GM19397 (cell line): Measurements from ENCODE around the gene ZFAND3.
"Not testable (repeated sequence)": the region's sequence is repeated elsewhere in the genome, so short reads cannot be mapped to it uniquely, and the experiment has no call there.

Experiments used
- ATAC-seq: cut with Tn5 transposase; IDR thresholded peaks from one replicate; pipeline ENCODE4 v1.9.1; 2021; ENCODE audit warnings: mild to moderate bottlenecking, moderate library complexity; ENCODE audit not compliant: unreplicated experiment

ZFAND3 gene

DNA sequence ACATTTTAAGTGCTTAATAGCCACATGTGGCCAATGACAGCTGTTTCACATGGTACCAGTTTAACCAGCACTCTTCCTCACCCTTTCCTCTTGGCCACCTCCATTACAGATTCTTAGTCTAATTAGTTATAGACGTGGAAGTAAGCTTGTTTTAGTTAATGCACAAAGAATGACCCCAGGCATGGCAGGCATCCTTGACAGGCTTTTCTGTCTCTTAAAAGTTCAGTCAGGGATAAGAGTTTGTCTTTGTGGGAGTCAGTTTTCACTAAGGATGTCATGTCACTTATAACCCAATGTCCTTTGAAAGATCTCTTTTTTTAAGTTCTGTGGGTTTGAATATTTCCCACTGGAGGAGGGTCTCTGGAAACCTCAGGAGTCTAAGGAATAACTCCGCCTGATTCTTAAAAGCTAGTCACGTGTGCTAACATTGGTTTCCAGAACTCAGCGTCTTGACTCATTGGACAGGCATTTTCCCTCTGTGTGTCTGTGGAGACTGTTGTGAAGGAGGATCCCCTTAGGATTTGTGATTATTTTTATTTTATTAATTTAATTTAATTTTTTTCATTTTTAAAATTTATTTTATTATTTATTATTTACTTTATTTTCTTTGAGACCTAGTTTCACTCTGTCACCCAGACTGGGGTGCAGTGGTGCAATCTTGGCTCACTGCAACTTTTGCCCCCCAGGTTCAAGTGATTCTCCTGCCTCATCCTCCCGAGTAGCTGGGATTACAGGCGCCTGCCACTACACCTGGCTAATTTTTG, 171.4 kb downstream of the ZFAND3 start:
- ATAC-seq, result no peak

DNA sequence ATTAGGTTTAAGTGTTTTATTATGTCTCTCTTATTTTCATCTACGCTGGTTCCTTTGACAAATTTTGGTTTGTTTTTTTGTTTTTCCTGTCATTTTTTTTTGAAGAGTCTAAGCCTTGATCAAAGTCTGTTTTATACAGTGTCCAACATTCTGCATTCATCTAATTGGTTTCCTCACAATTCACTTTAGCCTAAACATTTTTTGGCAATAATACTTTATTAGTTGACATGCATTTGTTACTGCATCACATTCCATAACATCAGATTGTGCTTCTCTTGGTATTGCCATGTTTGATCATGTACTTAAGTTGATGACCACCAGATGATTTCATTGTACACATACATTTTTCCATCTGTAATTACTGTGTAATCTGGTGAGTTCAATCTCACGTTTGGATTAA, 173.2 kb downstream of the ZFAND3 start:
- no peak for ATAC-seq

GRCh38 chr6:37993194-37993593, 173.7 kb downstream of the ZFAND3 start:
- not testable (repeated sequence) for ATAC-seq

DNA sequence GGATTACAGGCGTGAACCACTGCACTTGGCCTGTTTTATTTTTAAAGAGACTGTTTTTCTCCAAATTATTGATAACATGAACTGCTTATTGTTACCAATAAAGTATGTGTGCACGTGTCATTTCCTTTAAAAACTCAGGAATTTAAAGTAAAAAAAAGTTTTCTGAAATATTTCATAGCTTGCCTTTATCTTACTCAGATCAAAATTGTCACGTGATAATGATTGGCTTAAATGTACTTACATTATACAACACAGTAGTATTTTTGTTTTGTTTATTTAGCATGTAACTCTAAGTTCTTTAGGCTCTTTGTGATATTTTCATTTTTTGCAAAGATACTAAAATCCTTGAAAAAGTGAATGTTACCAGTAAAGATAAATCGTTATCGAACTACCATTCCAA, 174.1 kb downstream of the ZFAND3 start:
- no peak for ATAC-seq

DNA sequence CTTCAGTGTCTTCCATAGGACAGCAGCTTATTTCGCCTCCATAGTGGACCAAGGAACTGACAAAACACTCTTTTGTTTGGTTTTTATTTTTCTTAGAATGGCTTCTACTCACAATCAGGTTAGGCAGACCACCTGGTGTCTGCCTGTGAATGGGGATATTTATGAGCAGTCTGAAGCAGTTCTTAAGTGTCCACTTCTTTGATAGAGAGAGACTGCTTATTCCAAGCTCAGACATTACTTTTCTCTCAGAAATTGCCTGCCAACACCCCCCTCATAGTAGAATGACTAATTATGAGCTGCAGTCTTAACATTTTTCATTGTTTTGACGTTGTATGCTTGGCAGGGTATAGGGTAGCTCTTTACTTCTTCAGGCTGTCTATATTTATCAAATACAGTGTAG, 174.7 kb downstream of the ZFAND3 start:
- no peak for ATAC-seq

DNA sequence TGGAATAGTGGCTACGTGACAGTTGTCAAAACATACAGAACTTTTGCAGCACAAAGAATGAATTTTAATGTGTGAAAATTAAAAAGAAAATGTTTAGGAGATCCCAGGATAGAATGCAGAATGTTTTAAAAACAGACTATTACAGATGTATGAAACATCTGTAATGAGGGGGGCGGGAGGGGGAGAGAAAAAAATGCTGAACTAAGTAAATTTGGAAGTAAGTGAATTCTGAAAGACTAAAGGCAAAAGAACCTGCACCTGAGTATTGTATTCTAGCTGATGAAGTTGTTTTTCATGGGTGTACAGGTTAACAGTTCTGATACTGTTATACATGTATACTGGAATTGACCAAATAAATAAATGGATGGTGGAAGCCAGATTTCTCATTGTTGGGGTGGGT, 178.8 kb downstream of the ZFAND3 start:
- ATAC-seq, result no peak

DNA sequence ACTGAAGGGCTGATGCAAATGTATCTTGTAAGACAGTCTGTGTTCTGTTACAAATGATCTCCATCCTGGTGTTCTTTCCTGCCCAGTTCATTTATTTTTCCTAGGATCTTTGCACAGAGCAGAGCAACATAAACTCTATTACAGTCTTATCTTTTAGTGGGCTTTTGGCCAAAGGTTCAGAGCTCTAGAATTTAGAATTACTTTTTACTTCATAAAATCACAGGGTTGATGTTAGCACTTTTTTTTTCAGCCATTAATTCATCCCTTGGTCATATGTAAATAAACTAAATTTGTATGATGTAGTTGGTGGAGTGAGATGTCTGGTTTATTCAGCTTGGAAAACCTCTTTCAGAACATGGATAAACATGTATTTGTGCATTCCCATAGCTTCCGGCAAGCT, 181.9 kb downstream of the ZFAND3 start:
- no peak for ATAC-seq

- no peak for ATAC-seq
These were observed 185.4 kb downstream of the ZFAND3 start for GRCh38 chr6:38004908-38005307.

GRCh38 chr6:38011937-38012336, 192.4 kb downstream of the ZFAND3 start:
- ATAC-seq, result no peak

DNA sequence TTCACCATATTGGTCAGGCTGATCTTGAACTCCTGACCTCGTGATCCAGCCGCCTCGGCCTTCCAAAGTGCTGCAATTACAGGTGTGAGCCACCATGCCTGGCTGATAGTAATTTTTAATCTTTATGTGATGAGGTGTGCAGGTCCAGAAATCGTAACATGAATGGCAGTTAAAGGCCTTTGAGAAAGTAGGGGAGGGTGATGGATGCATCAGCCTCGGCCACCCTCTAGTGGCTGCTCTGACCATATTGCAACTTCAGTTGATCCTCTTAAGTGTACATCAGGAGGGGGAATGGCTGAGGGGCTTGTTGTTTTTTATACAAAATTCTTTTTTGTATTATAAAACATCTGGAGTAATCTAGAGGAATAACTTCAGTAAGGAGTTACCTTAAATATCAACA, 193.0 kb downstream of the ZFAND3 start:
- no peak for ATAC-seq

- no peak for ATAC-seq
These were observed 195.8 kb downstream of the ZFAND3 start for GRCh38 chr6:38015341-38015740.

GRCh38 chr6:38016824-38017223, 197.3 kb downstream of the ZFAND3 start:
- no peak for ATAC-seq

- ATAC-seq, result no peak
These were observed 199.2 kb downstream of the ZFAND3 start for GRCh38 chr6:38018755-38019165.

DNA sequence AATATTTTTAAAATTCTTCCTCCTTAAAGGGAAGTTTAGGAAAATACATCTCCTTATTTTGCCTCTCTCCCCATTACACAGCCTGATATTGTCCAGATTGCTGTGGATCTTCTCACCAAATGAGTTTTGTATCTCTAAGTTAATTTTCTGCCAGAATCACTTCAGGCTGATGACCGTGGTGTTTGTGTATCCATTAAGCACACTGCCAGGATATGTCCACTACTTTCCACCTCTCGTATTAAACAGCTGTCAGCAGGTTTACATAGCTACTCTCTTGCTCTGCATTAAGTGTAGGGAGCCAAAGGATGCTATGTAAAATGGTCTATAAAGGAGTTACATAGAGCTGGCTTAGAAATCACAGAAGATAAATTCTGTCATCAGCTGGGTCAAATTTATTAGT, 201.1 kb downstream of the ZFAND3 start:
- ATAC-seq, result no peak

DNA sequence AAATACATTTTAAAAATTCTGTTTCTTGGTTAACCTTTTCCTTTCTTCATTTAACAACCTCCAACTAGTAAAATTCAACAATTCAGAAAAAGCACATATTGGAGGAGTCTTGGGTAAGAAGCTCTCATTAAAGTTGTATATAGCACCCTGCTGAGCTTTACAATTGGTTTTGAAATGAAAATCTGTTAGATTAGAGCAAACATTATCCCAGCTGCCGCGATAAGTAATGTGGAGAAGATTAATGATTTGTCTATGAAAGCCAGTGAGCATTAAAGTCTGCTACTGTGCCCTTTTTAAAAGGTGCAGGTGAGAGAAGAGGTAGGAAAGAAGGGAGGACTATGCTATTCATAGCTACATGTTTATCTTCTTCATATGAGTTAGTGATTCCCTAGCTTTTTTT, 201.5 kb downstream of the ZFAND3 start:
- no peak for ATAC-seq

DNA sequence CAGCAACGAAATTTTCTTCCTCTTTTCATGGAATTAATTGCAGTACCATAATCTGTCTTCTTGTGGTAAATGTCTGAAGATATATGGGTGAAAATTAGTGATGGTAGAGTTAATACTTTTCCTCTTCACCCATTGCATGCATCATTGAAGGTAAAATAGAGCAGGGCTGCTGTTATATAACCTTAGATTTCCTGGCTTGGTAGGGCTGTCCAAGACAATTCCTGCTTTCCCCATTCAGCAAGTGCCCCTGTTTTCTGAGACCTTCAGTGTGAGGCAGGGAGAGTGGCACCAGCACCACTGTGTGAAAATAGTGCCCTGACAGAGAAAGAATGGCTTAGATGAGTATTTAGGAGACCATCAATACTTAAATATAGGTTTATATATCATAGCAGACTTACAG, 202.0 kb downstream of the ZFAND3 start:
- ATAC-seq, result no peak

DNA sequence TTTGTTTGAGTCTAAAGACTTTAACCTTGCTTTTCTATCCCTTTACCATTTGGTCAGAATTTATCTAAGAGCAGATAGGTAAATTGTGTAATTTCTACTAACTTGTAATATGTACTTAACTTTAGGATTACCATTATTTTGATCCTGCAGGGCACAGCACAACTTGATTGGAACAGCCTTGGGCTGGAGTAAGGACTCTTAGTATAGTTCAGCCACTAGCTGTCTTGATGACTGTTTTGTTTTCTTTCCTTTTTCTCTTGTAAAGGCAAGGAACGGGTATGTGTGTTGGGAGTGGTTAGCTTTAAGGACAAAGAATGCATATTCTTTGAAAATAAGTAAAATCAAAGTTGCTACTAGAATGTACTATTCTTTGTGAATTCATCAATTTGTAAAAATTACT, 203.2 kb downstream of the ZFAND3 start:
- ATAC-seq, result no peak

DNA sequence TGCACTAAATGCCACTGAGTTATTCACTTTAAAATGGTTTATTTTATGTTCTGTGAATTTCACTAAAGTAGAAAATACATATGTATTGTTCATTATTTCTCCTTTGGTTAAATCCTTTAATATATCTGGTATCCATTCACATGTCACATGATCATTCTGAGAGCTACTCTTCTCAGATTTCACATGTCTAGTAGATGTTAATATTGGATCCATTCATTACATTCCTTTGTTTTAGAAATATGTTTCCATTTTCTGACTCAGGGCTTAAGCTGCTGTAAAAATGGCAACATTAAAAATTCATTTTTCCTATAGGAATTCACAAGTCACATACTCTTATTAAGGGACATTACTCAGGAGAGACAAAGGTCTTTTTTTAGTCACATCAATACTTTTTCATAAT, 205.4 kb downstream of the ZFAND3 start:
- no peak for ATAC-seq

DNA sequence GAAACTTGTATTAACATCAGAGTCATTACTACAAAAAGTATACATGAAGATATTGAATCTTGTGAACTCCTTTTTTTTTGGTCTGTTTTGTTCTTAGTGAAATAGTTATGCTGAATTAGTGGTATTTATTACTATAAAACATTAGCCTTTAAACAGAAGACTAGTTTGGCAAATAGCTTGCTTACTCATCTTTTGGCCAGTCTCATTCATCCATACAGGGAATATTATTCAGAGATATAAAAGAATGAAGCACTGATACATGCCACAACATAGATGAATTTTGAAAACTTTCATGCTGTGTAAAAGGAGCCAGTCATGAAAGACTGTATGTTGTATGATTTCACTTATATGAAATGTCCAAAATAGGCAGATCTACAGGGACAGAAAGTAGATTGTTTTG, 205.9 kb downstream of the ZFAND3 start:
- ATAC-seq, result no peak

DNA sequence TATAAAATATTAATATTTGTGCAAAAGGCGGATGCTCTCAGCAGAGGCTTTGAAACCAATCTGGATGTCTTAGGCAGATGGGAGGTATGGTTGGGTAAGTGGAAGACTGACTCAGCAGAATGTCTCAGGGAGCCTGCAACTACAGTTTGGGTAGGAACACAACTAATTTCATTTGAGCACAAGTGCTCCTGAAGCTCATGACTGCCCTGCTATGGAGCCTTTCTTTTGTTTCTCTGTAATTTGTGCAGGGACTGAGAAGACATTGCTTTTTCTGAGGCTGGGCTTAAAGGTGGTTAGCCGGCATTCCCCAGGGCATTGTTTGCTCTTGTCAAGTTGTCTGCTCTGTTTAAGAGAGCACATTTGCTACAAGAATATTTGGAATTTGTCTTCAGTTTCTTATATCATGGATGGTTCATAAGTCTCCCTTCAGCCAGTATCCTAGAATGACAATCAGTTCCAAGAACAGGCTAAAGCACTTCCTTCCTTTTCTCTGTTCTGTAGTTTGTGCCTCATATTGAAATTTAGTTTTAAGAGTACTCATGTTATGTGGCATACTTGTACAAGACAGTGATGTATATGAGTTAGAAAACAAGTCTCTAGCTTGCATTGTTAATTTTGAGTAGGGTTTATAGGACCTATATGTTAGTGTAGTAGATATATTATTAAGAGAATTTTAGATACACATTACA, 208.3 kb downstream of the ZFAND3 start:
- no peak for ATAC-seq

- no peak for ATAC-seq
These were observed 210.9 kb downstream of the ZFAND3 start for GRCh38 chr6:38030380-38030779.

DNA sequence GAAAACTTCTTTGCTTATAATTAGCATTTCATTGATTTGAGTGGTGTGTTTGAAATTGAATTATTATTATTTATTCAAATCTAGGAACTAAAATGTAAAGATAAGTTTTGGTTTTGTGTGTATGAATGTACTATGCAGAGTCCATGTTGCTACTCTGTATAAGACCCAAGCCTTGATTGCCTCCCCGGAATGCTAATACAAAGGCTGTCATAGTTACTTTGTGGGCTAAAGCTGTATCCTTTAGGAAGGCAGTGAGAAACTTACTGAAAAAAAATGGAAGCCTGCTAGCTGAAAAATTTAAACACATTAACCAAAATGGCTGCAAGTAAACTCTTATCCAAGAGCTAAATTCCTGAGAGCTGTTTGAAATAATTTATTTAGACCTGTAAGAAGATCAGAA, 213.3 kb downstream of the ZFAND3 start:
- ATAC-seq, result no peak
